ENCODE measurements around the gene LPGAT1. TPM values are rescaled to one million over a fixed set of nuclear protein-coding genes. Genes with fewer than 3 reads are reported as not detected.

The LPGAT1 gene
- polyA plus RNA-seq, 2 of the 4 experiments (the other 2 are of a cell fraction) = 32.3 to 48.0 TPM

DNA sequence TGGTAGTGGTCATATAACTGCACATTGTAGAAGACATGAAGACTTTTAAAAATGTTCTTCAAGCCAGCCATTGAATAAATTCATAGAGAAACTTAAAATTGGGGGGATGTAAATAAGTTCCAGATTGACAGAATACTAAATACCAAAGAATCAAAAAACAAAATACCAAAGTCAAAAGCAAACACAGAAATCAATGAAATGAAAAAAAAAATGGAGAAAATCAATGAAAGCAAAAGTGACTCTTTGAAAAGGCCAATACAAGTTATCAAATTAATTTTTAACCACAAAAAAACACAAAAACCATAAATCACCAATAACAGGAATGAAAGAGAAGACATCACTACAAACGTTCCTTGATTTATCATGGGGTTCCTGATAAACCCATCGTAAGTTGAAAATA is 25.6 kb downstream of the LPGAT1 start:
- no peak overlapping the region for H3K4me3 ChIP-seq
- ATAC-seq (no peak), FAIRE-seq (no peak), DNase-seq (ENCODE audit: low read depth in 1 of 2, low spot score in 1 of 2) (no peak)
- H3K9me3 ChIP-seq = peaks cover 22% of the 10 kb centered on the region; the same call in 2 of the 3 replicates
- no peaks in the 10 kb centered on the region for H3K4me1 ChIP-seq
- POLR2A ChIA-PET = no interaction called here
- TF ChIP-seq EP300 (IDR thresholded peaks at IDR 0.05) (no peak), FOSL2 (IDR thresholded peaks at IDR 0.05) (no peak), FOSL2 (CRISPR knock-in tag; IDR thresholded peaks at IDR 0.05) (no peak), HEYL (CRISPR knock-in tag; IDR thresholded peaks at IDR 0.05) (no peak), RFX5 (IDR thresholded peaks at IDR 0.05) (no peak), RAD21 (conservative IDR thresholded peaks at IDR 0.05 in 1 of 2, IDR thresholded peaks at IDR 0.05 in 1 of 2) (no peak), MYC (IDR thresholded peaks at IDR 0.05; ENCODE audit: borderline replicate concordance, low read length) (no peak), SREBF2 (IDR thresholded peaks at IDR 0.05) (no peak), HOXA7 (CRISPR knock-in tag; IDR thresholded peaks at IDR 0.05) (no peak), PHF8 (IDR thresholded peaks at IDR 0.05; ENCODE audit: borderline replicate concordance, low read depth) (no peak), HDAC2 (IDR thresholded peaks at IDR 0.05) (no peak), ATOH8 (CRISPR knock-in tag; IDR thresholded peaks at IDR 0.05; ENCODE audit: low read depth) (no peak)
- TF ChIP-seq, protein P1, sequence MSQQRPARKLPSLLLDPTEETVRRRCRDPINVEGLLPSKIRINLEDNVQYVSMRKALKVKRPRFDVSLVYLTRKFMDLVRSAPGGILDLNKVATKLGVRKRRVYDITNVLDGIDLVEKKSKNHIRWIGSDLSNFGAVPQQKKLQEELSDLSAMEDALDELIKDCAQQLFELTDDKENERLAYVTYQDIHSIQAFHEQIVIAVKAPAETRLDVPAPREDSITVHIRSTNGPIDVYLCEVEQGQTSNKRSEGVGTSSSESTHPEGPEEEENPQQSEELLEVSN (IDR thresholded peaks at IDR 0.05; ENCODE audit: borderline replicate concordance, low read depth) = no peak
- TF ChIP-seq, protein P2, sequence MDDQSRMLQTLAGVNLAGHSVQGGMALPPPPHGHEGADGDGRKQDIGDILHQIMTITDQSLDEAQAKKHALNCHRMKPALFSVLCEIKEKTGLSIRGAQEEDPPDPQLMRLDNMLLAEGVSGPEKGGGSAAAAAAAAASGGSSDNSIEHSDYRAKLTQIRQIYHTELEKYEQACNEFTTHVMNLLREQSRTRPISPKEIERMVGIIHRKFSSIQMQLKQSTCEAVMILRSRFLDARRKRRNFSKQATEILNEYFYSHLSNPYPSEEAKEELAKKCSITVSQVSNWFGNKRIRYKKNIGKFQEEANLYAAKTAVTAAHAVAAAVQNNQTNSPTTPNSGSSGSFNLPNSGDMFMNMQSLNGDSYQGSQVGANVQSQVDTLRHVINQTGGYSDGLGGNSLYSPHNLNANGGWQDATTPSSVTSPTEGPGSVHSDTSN (IDR thresholded peaks at IDR 0.05) = no peak
- WGBS (ENCODE audit: missing lambda C conversion rate) = 90% methylated on average over 2 of the region's 2 CpGs
- H3K4me2 ChIP-seq = no peak overlapping the region
- H3K27ac ChIP-seq = no peak overlapping the region
- CTCF ChIA-PET = no interaction called here

DNA sequence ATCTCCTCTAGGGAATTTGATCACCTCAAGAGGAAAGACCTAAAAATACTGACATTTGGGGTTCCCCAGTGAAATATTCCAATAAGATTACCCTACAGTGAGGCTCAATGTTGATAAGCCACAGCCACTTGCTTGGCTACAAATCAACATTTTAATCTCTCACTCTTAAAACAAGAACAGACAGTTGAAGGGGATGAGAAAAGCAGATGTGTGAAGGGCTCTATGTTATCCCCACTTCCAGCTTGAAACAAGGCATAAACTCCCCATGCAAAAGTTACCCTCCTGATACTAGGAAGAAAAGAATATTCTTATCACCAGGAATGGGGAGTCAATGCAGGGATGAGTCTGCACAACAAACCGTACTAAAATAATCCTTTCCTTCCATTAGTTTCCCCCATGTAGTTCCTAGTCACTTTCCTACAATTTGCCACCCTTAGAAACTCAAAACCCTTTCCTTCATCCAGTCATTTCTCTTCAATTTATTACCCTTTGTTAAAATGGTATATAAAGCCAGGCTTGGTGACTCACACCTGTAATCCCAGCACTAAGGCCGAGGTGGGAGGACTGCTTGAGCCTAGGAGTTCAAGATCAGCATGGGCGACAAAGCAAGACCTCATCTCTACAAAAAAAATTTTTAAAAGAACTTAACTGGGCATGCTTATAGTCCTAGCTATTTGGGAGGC is 29.5 kb downstream of the LPGAT1 start:
- WGBS (ENCODE audit: missing lambda C conversion rate) = 88% methylated on average over 3 of the region's 3 CpGs

DNA sequence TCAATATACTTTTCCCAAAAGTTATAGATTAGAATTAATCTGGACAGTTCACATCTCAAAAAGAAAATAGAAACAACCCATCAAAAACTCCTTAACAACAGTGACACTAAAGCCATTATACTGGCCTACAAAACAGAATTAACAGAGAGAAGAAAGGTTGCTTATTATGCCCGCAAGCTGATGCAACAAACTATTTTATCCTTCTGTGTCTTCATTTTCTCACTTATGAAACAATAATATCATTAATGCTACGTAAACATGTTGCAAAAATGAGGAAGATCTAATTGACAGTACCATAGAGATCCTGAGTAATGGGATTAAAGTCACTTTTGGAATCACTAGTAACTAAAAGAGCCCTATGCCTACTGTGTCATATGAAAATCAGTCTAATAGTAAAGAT is 32.6 kb downstream of the LPGAT1 start:
- H3K4me2 ChIP-seq = no peak overlapping the region
- no peak for TF ChIP-seq GATA3 (IDR thresholded peaks at IDR 0.05; ENCODE audit: borderline replicate concordance)
- no peak for TF ChIP-seq HMGXB4 (CRISPR knock-in tag; IDR thresholded peaks at IDR 0.05; ENCODE audit: borderline replicate concordance)
- TF ChIP-seq SREBF2 (IDR thresholded peaks at IDR 0.05) = no peak
- TF ChIP-seq RCOR1 (IDR thresholded peaks at IDR 0.05; ENCODE audit: low read depth, low read length) = no peak
- TF ChIP-seq FOSL2 (IDR thresholded peaks at IDR 0.05) = no peak
- TF ChIP-seq FOSL2 (CRISPR knock-in tag; IDR thresholded peaks at IDR 0.05) = no peak
- TF ChIP-seq HDAC2 (IDR thresholded peaks at IDR 0.05) = no peak
- no peak for TF ChIP-seq RAD21 (conservative IDR thresholded peaks at IDR 0.05 in 1 of 2, IDR thresholded peaks at IDR 0.05 in 1 of 2)
- TF ChIP-seq EP300 (IDR thresholded peaks at IDR 0.05) = no peak
- no peak for TF ChIP-seq CHD4 (IDR thresholded peaks at IDR 0.05; ENCODE audit: borderline replicate concordance)
- TF ChIP-seq, protein P2 (IDR thresholded peaks at IDR 0.05) = no peak
- TF ChIP-seq HOXA7 (CRISPR knock-in tag; IDR thresholded peaks at IDR 0.05) = no peak
- no peak for TF ChIP-seq HOXB13 (CRISPR knock-in tag; IDR thresholded peaks at IDR 0.05; ENCODE audit: low read depth)
- FAIRE-seq = peak; percentile 23
- CTCF ChIA-PET = interaction anchor here (1.0 to 4.0 kb wide), 2 partner anchors 15 to 100 kb away, joined by 3 to 17 read pairs; no protein-coding TSS in a partner anchor
- no peak overlapping the region for H3K4me3 ChIP-seq
- ATAC-seq = no peak
- H3K4me1 ChIP-seq = peaks cover 6% of the 10 kb centered on the region; the same call in 1 of the 3 replicates
- no peak overlapping the region for H3K27ac ChIP-seq
- no peak for DNase-seq (ENCODE audit: low read depth in 1 of 2, low spot score in 1 of 2)
- H3K9me3 ChIP-seq = peaks cover 18% of the 10 kb centered on the region; the same call in 2 of the 3 replicates
- POLR2A ChIA-PET = no interaction called here
- WGBS (ENCODE audit: missing lambda C conversion rate) = 93% methylated on average over 2 of the region's 2 CpGs

More for the DNA sequence above, 29.5 kb downstream of the LPGAT1 start:
- H3K9me3 ChIP-seq = peaks cover 22% of the 10 kb centered on the region; the same call in 2 of the 3 replicates
- no peak for ATAC-seq
- TF ChIP-seq NFE2L2 (conservative IDR thresholded peaks at IDR 0.05; ENCODE audit: low read length) (no peak), SREBF2 (IDR thresholded peaks at IDR 0.05) (no peak)
- H3K4me2 ChIP-seq = no peak overlapping the region
- CTCF ChIA-PET = interaction anchor here (1.2 to 4.0 kb wide), 2 partner anchors 103 to 144 kb away, joined by 3 to 17 read pairs; no protein-coding TSS in a partner anchor
- no peak overlapping the region for H3K27ac ChIP-seq
- H3K4me3 ChIP-seq = no peak overlapping the region
- DNase-seq (ENCODE audit: low read depth in 1 of 2, low spot score in 1 of 2) = no peak
- H3K4me1 ChIP-seq = peaks cover 6% of the 10 kb centered on the region; the same call in 1 of the 3 replicates
- POLR2A ChIA-PET = no interaction called here
- no peak for FAIRE-seq
